NB4 (cell line): Measurements from ENCODE around the gene LIN28A.

Source experiments
- POLR2A ChIP-seq: IDR thresholded peaks from 2 replicates; pipeline ENCODE4 v1.6.1; 2011; ENCODE audit warnings: mild to moderate bottlenecking; ENCODE audit not compliant: insufficient read length; ENCODE audit errors: extremely low read depth
- TF ChIP-seq, protein P1 (sequence below): IDR thresholded peaks from one replicate; pipeline ENCODE4 v1.5.1; 2012; ENCODE audit warnings: low read depth, low read length

DNA sequence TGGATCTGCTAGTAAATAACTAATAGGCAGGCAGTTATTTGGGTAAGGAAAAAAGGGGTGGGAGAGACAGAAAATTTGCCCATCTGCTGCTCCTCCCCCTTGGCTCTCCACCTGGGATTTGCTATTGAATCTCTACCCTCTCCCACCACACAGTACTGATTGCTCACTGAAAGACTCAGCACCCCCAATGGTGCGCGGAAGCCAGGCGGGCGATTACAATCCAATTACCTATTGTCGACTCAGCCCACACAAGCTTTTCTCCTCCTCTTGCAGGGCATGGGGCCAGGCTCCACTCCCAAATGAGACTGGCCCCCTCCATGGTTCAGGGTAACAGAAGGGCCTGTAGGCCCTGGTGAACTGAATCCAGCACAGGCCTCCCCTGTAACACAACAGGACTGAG, 58.9 kb downstream of the LIN28A start:
- TF ChIP-seq, protein P1, sequence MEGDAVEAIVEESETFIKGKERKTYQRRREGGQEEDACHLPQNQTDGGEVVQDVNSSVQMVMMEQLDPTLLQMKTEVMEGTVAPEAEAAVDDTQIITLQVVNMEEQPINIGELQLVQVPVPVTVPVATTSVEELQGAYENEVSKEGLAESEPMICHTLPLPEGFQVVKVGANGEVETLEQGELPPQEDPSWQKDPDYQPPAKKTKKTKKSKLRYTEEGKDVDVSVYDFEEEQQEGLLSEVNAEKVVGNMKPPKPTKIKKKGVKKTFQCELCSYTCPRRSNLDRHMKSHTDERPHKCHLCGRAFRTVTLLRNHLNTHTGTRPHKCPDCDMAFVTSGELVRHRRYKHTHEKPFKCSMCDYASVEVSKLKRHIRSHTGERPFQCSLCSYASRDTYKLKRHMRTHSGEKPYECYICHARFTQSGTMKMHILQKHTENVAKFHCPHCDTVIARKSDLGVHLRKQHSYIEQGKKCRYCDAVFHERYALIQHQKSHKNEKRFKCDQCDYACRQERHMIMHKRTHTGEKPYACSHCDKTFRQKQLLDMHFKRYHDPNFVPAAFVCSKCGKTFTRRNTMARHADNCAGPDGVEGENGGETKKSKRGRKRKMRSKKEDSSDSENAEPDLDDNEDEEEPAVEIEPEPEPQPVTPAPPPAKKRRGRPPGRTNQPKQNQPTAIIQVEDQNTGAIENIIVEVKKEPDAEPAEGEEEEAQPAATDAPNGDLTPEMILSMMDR = no peak
- TF ChIP-seq POLR2A = no peak
